ENCODE data around the gene ACIN1.
A peak's percentile ranks its signal among the peaks of the same experiment; 100 is the strongest.

ACIN1 gene

GRCh38 chr14:23056145-23056955 is 38.6 kb downstream of the ACIN1 start:
- peak; percentile 81 for DNase-seq

GRCh38 chr14:23055621-23056144 is 39.3 kb downstream of the ACIN1 start:
- no peak for DNase-seq

DNA sequence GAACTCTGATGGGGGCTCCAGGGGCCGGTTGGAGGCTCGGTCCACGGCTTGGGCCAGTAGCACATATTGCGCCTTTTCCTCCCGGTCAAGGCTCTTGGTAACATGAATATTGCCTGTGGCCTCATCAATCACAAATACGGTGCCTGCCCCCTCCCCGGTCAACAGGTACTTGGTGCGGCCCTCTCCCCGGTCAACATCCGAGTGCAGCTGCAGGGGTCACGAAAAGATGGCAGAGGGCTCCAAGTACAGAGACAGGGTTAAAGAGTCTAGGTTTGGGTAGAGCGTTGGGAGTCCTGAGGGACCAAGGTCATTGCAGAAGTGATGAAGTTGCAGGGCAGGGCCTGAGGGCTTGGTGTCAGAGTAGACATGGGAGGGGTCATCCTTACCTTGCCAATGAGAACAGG is 39.8 kb downstream of the ACIN1 start:
- DNase-seq = no peak

DNA sequence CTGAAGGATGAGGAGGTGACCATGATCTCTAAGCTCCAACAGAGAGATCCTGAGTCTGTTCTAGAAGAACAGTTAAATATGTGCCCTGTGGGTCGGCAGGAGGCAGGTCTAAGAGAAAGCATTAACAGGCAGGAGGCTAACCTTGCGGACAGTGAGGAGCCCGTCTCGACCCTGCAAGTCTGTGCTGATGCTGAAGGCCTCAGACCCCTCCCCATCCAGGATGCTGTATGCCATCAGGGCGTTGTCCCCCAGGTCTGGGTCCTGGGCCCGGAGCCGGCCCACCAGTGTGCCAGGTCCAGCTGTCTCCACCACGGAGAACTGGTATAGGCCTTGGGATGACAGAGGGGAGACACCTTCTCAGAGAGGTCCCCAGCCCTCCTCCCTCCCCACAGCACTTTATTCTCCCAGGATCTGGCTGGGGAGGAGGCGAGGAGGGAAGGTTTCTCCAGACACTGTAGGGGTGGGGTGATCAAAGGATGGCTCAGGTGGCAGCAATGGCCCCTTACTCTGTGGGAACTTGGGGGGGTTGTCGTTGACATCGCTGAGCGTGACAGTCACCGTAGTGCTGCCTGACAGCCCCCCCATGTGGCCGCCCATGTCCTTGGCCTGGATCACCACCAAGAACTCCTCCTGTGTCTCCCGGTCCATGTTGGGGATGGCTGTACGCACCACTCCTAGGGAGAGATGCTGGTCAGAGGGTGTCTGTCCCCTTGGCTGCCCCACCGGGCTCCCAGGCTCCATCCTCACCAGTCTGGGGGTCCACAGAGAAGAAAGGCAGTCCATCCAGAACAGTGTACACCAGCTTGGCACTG is 40.7 kb downstream of the ACIN1 start:
- DNase-seq = peak; percentile 60

DNA sequence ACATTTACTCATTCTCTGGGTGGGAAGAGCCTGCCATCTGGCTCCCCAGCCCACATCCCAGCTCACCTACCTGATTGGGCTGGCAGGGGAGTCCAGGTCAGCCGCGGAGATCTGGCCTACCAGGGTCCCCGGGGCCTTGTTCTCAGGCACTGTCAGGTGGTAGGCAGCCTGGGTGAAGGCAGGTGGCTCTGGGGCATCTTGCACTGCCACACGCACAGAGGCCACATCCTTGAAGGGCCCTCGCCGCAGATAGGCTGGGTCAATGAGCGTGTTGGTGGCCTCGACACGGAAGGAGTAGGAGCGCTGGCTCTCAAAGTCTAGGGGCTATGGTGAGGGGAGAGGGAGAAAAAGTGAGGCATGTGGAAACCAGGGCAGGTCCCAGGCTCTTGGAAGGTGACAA is 41.5 kb downstream of the ACIN1 start:
- no peak for DNase-seq

DNA sequence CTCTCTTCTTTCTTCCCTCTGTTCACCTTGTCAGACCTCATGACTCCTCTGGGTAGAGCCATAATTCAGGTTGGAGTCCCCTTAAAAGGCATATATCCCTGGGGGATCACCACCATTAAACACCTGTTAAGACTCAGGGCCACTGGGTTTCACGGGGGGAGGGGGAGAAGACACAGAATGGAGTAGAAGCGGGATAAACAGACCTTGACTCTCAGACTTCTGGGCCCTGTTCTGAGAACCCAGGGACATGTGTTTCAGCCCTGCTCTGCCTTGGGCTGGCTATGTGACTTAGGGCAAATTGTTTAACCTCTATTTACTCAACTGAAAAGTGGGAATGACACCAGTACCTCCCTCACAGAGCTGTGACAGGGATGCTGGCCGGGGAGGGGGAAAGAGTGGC is 42.3 kb downstream of the ACIN1 start:
- DNase-seq = no peak

DNA sequence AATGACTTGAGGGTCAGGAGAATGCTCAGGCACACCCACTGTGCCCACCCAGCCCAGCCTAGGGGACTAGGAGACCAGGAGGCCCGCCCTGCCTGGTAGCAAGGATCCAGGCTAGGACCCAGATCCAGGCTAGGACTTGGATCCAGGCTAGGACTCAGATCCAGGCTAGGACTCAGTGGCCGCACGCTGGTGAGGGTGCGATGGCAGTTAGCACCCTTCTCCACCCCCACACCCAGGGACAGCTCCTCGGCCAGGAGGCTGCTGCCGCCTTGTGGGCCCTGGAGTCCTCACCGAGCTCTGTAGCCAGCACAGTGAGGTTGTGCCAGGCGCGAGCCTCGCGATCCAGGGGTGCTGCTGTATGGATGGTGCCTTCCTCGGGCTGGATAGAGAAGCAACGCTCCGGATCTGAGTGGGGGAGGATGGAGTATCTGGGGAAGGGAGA is 42.7 kb downstream of the ACIN1 start:
- no peak for DNase-seq

DNA sequence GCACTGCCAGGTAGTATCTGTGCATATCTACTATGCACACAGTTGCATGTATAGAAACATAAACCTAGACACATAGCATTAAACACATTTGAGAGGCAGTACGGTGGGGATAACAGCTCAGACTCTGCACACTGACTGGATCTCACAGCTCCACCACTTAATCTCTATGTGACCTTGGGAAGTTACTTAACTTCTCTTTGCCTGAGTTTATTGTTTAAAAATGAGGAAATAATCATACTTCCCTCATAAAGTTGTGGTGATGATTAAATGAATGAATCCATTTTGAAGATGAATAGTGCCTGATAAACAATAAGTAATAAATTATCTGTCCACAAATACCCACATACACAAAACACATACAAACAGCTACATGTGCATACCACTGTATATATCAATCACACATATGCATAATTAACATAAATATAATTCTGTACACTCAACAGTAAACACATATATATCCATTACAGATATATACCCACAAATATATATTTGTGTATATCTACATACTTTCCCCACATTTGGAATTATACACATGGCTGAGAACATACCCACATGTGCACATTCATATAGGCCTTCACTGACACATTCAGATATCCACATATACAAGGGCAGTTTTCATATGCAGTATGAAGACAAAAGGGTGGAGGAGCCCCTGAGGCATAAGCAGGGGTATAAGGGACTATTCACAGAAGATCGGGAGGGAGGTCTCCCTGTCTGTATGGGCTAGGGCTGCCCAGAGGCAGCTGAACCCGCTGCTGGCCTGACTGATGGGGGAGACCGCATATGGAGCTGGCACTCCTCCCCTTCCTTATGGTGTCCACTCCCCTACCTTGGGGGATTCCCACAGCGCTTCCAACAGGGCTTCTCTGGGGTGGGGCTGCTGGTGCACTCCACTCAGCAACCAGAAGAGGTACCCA is 43.5 kb downstream of the ACIN1 start:
- DNase-seq = no peak

DNA sequence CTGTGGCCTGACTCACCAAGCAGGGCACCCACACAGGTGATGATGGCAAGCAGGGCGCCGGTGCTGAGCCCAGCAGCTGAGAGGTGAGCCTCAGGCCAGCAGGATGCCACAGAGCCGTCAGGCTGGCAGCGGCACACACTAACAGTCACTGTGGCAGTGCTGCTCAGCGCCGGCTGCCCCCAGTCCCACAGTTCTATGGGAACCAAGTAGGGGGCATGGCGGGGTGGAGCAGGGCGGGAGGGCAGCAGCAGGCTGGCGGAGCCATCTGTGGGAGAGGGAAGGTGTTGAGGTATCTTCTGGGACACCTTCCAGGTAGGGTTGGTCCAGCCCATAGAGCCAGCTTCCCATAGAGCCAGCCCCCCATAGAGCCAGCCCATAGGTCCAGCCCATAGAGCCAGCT is 45.9 kb downstream of the ACIN1 start:
- DNase-seq = no peak

- no peak for DNase-seq
These were observed 46.9 kb downstream of the ACIN1 start for GRCh38 chr14:23047751-23048693.

GRCh38 chr14:23047034-23047634 is 47.8 kb downstream of the ACIN1 start:
- no peak for DNase-seq

DNA sequence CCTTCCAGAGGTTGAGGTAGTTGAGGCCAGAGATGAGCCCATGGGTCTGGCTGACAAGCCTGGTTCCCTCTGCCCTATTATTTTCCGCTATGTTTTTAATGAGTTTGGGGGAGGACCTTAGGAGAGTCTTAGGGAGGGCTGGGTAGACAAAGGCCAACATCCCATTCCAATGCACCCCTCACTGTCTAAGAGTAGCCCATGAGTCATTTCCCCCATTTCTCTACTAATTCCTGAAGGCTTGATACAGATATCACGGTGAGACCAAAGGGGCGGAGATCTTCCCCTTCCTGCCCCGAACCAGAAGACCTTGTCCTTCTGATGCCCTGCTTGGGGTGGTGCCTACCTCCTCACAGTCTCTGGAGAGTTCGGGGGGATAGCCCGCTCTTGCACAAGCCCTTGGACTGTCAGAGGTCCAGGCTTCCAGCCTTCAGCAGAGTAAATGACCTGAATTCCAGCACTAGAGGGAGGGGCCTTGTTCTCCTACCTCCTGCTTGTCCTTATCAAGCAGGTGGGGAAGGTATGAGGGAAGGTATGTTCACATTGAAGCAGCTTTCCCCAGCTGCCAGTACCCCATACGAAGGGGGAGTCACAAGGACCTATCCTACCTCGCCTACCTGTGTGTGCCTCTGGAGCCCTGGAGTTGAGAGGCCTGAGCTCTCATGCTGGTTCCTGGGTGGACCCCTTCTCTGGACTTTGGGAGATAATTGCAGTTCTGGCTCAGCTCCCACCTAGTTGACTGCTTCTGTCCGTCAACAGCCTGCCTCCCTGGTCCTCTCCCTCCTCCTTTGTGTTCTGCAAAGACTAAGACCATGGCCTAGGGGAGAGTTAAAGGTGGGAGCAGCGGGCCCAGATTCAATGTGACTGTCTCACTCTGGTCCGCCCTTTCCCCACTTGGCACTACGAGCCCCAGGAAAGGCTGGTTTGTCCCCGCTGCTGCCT is 49.2 kb downstream of the ACIN1 start:
- DNase-seq = no peak

- DNase-seq = no peak
These were observed 50.1 kb downstream of the ACIN1 start for GRCh38 chr14:23044840-23045239.

DNA sequence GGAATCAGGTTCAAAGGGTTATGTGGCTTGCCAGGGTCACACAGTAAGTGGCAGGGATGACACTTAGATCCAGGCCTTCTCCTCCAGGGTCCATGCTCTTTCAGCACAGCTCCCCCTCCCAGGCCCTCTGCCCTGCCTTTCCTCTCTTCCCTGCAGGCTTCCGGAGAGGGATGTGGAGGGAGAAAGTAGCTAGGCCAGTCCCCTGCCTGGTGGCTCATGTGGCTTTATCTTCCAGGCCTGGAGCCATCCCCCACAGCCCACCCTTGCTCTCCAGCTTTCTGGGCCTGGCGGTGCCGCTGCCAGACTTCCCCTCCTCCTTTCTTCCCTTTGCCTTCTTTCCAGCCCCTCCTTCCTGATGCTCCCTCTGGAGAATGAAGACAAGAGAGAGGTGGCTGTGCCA is 51.2 kb downstream of the ACIN1 start:
- DNase-seq = no peak

DNA sequence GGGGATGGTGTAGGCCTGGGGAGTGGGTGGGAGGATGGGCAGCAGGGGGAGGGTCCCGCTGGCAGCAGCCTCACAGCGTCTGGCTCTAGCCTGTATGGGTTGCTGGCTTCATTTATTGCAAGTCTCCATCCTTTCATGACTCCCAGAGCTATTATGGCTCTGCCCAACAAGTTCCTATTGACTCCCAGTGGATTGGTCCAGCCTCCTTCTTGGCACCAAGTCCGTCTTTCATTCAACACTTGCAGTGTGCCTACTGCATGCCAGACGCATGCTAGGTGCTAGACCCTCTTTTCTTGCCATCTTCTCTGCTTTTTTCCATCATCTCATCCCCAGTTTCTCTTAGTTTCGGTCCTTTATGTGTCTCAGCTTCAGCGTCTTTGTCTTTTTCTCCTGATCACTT is 51.8 kb downstream of the ACIN1 start:
- no peak for DNase-seq

DNA sequence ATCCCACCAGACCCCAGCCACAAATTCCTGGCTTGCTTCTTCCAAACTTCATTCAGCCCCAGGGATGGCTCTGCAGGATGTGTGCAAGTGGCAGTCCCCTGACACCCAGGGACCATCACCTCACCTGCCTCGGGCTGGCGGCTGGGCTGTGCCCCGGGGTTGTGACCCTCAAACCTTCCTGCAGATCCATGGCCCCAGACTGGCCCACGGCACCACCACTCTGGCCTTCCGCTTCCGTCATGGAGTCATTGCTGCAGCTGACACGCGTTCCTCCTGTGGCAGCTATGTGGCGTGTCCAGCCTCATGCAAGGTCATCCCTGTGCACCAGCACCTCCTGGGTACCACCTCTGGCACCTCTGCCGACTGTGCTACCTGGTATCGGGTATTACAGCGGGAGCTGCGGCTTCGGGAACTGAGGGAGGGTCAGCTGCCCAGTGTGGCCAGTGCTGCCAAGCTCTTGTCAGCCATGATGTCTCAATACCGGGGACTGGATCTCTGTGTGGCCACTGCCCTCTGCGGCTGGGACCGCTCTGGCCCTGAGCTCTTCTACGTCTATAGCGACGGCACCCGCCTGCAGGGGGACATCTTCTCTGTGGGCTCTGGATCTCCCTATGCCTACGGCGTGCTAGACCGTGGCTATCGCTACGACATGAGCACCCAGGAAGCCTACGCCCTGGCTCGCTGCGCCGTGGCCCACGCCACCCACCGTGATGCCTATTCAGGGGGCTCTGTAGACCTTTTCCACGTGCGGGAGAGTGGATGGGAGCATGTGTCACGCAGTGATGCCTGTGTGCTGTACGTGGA is 52.6 kb downstream of the ACIN1 start, which contains the start of gene PSMB11:
Gene PSMB11 (plus strand): TSS at position 51 of the 804 bp plus-strand sequence. CDS start 14 bp downstream, at position 65.
- no peak for DNase-seq

DNA sequence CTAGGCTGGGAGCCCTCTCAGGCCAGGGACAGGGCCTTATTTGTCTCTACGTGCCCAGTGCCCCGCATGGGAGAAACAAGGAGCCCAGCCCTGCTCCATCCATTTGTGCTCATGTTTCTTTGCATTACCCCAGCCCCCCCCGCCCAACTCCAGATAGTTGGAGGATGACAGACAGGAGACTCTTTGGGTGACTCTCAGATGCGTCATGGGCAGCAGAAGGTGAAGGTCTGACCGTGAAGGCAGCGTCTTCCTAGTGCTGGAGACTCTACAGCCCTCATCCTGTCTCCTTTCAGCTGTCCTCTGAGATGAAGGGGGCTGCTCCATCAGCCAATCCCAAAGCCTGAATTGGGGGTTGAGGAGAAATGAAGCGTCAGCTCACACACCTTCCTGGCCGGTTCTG is 53.2 kb downstream of the ACIN1 start:
- no peak for DNase-seq

- no peak for DNase-seq
These were observed 54.8 kb downstream of the ACIN1 start for GRCh38 chr14:23040100-23040499.
